Loucy (cell line): ENCODE data around the gene MPV17L.
"Not testable (repeated sequence)": the region's sequence is repeated elsewhere in the genome, so short reads cannot be mapped to it uniquely, and the experiment has no call there.

Experiments
- H2AFZ ChIP-seq: fragments of 200-600 bp; sonication (generic); 2 replicates; pipeline ENCODE4 v1.6.0; 2016; ENCODE audit warnings: antibody characterized with exemption, mild to moderate bottlenecking, low read length, moderate library complexity
- H3F3A ChIP-seq: fragments of 200-600 bp; 2 replicates; pipeline ENCODE4 v1.6.0; 2016; ENCODE audit warnings: antibody characterized with exemption, low read depth, mild to moderate bottlenecking
- H3K27me3 ChIP-seq: fragments of 200-600 bp; sonication (generic); 2 replicates; pipeline ENCODE4 v1.6.1; 2014; ENCODE audit warnings: low read length, mild to moderate bottlenecking; ENCODE audit not compliant: insufficient read depth, poor library complexity, severe bottlenecking
- H3K36me3 ChIP-seq: fragments of 200-600 bp; sonication (generic); 2 replicates; pipeline ENCODE4 v1.6.1; 2016; ENCODE audit warnings: low read length; ENCODE audit not compliant: insufficient read depth
- H3K4me1 ChIP-seq: fragments of 200-600 bp; sonication (generic); 2 replicates; pipeline ENCODE4 v1.5.1; 2014; ENCODE audit warnings: low read length, mild to moderate bottlenecking; ENCODE audit not compliant: insufficient read depth, poor library complexity, severe bottlenecking
- H3K4me2 ChIP-seq: fragments of 200-600 bp; sonication (generic); 2 replicates; pipeline ENCODE4 v1.6.0; 2014; ENCODE audit warnings: antibody characterized with exemption, low read length, low read depth, mild to moderate bottlenecking; ENCODE audit not compliant: poor library complexity, severe bottlenecking
- H3K4me3 ChIP-seq: fragments of 200-600 bp; sonication (generic); 2 replicates; pipeline ENCODE4 v1.5.1; 2014; ENCODE audit warnings: low read length, mild to moderate bottlenecking, mixed read lengths; ENCODE audit not compliant: poor library complexity, severe bottlenecking
- H3K79me2 ChIP-seq: fragments of 200-600 bp; sonication (generic); 2 replicates; pipeline ENCODE4 v1.6.1; 2014; ENCODE audit warnings: low read length; ENCODE audit not compliant: insufficient read depth
- H3K9ac ChIP-seq: fragments of 200-600 bp; sonication (generic); 2 replicates; pipeline ENCODE4 v1.6.0; 2014; ENCODE audit warnings: mild to moderate bottlenecking, low read depth, low read length, moderate library complexity; ENCODE audit not compliant: poor library complexity, severe bottlenecking
- H3K9me2 ChIP-seq: fragments of 200-600 bp; sonication (generic); replicated peaks from 2 replicates; pipeline ENCODE4 v1.6.1; 2016; ENCODE audit warnings: low read depth, low read length, mixed read lengths
- H3K9me3 ChIP-seq: fragments of 200-600 bp; sonication (generic); 2 replicates; pipeline ENCODE4 v1.6.1; 2014; ENCODE audit warnings: mild to moderate bottlenecking, antibody characterized with exemption, low read length, low read depth; ENCODE audit not compliant: insufficient read depth
- H4K20me1 ChIP-seq: fragments of 200-600 bp; sonication (generic); 2 replicates; pipeline ENCODE4 v1.6.0; 2014; ENCODE audit warnings: antibody characterized with exemption, low read length, mild to moderate bottlenecking; ENCODE audit not compliant: insufficient read depth, poor library complexity, severe bottlenecking
- EZH2phosphoT487 ChIP-seq: fragments of 200-600 bp; IDR thresholded peaks from 2 replicates; pipeline ENCODE4 v1.6.1; 2018; ENCODE audit warnings: antibody characterized with exemption, mild to moderate bottlenecking, moderate library complexity, borderline replicate concordance
- TF ChIP-seq, protein P1 (sequence below): fragments of 200-600 bp; sonication (generic); conservative IDR thresholded peaks from 2 replicates; pipeline ENCODE4 v1.5.1; 2014; ENCODE audit warnings: mild to moderate bottlenecking, antibody characterized with exemption, low read length

Gene MPV17L

DNA sequence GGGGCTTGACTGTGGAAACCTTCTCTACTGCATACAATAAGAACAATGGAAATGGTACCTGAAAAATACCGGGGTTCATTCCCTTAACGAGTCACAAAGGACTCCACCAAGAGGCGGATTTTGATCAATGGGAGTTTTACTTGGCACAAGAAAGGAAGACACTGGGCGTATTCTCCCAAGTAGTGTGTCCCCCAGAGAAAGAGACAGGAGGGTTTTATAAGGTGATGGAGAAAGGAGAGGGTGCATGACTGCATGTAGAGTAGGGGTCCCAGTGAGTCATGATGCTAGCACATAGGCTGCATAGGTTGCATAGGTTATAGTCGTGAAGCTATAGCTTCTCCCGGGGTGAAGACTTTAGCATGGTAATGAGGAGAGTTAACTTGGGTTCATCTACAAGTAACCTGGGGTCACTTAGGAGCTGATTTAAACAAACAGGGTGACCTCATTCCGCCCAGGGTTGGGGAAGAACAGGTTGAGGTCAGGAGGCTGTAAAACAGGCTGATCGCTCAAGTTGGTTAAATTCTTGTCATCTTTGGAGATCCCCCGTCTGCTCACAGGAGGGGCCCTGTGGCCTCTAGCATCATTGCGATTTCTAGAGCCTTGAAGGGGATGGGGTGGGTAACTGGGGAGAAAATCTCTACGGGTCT lies 1.5 kb downstream of the MPV17L start:
- Histone ChIP-seq H2AFZ (no peak overlapping the region), H4K20me1 (no peaks in the 10 kb centered on the region), H3K27me3 (no peaks in the 10 kb centered on the region), H3K9ac (no peak overlapping the region), H3K9me2 (no peaks in the 10 kb centered on the region), H3K9me3 (no peaks in the 10 kb centered on the region), H3K36me3 (no peaks in the 10 kb centered on the region), H3K4me3 (no peak overlapping the region), H3K4me2 (no peak overlapping the region), H3F3A (no peaks in the 10 kb centered on the region), H3K4me1 (no peaks in the 10 kb centered on the region), H3K79me2 (no peaks in the 10 kb centered on the region)
- TF ChIP-seq EZH2phosphoT487, result no peak
- TF ChIP-seq, protein P1, sequence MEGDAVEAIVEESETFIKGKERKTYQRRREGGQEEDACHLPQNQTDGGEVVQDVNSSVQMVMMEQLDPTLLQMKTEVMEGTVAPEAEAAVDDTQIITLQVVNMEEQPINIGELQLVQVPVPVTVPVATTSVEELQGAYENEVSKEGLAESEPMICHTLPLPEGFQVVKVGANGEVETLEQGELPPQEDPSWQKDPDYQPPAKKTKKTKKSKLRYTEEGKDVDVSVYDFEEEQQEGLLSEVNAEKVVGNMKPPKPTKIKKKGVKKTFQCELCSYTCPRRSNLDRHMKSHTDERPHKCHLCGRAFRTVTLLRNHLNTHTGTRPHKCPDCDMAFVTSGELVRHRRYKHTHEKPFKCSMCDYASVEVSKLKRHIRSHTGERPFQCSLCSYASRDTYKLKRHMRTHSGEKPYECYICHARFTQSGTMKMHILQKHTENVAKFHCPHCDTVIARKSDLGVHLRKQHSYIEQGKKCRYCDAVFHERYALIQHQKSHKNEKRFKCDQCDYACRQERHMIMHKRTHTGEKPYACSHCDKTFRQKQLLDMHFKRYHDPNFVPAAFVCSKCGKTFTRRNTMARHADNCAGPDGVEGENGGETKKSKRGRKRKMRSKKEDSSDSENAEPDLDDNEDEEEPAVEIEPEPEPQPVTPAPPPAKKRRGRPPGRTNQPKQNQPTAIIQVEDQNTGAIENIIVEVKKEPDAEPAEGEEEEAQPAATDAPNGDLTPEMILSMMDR, result no peak

DNA sequence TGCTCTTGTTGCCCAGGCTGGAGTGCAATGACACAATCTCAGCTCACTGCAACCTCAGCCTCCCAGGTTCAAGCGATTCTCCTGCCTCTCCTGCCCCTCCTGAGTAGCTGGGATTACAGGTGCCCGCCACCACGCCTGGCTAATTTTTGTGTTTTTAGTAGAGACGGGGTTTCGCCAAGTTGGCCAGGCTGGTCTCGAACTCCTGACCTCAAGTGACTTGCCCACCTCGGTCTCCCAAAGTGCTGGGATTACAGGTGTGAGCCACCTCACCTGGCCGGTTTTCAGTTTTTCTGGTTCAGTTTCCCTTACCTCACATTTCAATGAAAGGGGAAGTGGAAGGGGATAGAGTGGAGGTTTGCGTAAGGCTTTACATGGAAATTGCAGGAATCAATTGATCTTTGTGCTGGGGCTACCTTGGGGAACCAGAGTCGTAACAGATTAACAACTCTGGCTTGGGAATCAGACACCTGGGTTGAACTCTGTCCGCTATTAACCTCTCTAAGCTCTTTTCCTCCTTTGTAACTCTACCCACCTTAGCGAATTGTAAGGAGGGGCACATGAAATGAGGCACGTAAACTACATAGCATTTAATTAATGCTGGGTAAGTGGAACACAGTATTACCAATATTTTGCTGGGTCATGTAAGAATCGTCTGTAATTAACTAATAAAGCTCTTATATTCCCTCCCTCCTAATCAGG lies 3.2 kb downstream of the MPV17L start:
- Histone ChIP-seq H3K79me2 (no peaks in the 10 kb centered on the region), H3K9ac (no peak overlapping the region), H2AFZ (no peak overlapping the region), H3K9me2 (no peaks in the 10 kb centered on the region), H4K20me1 (no peaks in the 10 kb centered on the region), H3K4me2 (no peak overlapping the region), H3K36me3 (no peaks in the 10 kb centered on the region), H3K9me3 (no peaks in the 10 kb centered on the region), H3K4me3 (no peak overlapping the region), H3K27me3 (no peaks in the 10 kb centered on the region), H3F3A (no peaks in the 10 kb centered on the region), H3K4me1 (no peaks in the 10 kb centered on the region)
- TF ChIP-seq, protein P1, result no peak
- no peak for TF ChIP-seq EZH2phosphoT487

DNA sequence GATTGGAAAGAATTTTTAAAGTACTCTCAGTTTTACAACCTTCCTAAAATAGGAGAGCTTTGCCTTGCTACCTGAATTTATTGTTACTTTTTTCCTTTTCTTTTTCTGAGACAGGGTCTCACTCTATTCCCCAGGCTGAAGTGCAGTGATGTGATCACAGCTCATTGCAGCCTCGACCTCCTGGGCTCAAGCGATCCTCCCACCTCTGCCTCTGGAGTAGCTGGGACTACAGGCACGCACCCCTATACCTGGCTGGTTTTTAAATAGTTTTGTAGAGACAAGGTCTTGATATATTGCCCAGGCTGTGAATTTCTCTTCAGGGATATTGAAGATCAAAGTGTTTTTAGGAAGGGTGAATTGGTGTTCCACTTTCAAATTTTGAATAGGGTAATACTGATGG lies 3.8 kb downstream of the MPV17L start:
- Histone ChIP-seq H3K4me3 (no peak overlapping the region), H3K4me1 (no peaks in the 10 kb centered on the region), H2AFZ (no peak overlapping the region), H3K27me3 (no peaks in the 10 kb centered on the region), H3K36me3 (no peaks in the 10 kb centered on the region), H3F3A (no peaks in the 10 kb centered on the region), H3K79me2 (no peaks in the 10 kb centered on the region), H3K9me3 (no peaks in the 10 kb centered on the region), H3K9ac (no peak overlapping the region), H3K9me2 (no peaks in the 10 kb centered on the region), H4K20me1 (no peaks in the 10 kb centered on the region), H3K4me2 (no peak overlapping the region)
- no peak for TF ChIP-seq EZH2phosphoT487
- TF ChIP-seq, protein P1, result no peak

DNA sequence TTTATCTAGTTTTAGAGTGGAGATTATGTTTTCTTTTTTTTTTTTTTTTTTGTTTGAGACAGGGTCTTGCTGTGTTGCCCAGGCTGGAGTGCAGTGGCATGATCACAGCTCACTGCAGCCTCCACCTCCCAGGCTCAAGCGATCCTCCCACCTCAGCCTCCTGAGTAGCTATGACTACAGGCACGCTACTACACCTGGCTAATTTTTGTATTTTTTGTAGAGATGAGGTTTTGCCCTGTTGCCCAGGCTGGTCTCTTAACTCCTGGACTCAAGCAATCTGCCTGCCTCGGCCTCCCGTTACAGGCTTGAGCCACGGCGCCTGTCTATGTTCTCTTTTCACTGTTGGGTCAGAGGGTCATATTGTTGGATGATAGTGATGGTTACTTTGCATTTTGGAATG lies 4.8 kb downstream of the MPV17L start:
- H3K4me1 ChIP-seq, H3F3A ChIP-seq, H3K4me3 ChIP-seq, H3K9ac ChIP-seq, H2AFZ ChIP-seq, H3K27me3 ChIP-seq, H3K36me3 ChIP-seq, H3K9me2 ChIP-seq, H3K4me2 ChIP-seq, H3K79me2 ChIP-seq, H4K20me1 ChIP-seq, H3K9me3 ChIP-seq: not testable (repeated sequence)
